Activated CD4-positive, alpha-beta T cell treated with anti-CD3 and anti-CD28 coated beads, Interleukin-2, amount 50 U/mL, for 16 hours (primary cell): Measurements from ENCODE around the gene RFPL1.

Experiments used
- DNase-seq: peaks from one replicate; pipeline ENCODE4 v3.0.0-alpha.2; 2020

Gene RFPL1

DNA sequence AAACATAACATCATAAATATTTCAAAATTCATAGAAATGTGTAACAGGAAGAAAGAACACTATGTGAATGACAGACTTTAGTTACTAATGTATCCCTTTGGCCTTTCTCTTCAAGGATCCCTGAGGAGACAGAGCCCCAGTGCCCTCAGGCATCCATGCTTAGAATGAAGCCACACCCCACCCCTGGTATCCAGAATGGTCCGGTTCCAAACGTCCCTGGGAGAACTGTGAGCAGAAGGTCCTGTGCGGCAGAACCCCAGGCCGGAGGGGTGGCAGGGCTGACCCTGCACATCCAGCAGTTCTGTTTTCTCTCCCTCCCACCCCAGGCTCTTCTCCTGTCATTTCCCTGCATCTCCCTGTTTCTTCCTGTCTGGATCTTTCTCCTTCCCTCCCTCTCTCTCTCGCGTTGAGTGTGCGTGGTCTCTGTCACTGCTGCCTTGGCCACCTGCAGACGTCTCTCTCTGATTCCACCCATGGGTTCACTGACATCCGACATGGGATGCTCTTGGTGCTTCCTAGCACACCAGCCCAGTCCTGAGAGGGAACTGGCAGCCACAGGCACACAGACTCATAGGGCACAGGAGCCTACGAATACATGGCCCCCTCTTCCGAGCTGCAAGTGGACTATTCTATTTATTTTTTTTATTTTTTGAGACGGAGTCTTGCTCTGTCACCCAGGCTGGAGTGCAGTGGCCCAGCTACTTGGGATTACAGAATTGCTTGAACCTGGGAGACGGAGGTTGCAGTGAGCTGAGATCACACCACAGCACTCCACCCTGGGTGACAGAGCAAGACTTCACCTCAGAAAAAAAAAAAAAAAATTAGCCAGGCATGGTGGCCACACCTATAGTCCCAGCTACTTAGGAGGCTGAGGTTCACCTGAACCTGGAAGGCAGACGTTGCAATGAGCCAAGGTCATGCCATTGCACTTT is 5.7 kb downstream of the RFPL1 start:
- DNase-seq, result no peak

DNA sequence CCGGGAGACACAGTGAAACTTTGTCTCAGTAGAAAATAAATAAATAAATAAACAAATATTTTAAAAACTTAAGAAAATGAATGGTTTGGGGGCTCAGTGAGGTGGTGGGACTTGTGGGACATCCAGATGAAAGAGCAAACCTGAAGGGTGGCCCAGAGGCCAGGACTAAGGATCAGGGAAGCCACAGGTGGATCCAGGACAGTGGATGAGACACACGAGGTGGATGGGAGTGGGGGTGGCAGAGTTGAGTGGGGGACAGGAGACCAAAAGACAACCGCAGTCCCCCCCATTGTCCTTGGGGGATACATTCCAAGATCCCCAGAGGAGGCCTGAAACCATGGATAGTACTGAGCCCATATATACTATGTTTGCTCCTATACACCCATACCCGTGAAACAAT is 7.1 kb downstream of the RFPL1 start:
- DNase-seq, result no peak

DNA sequence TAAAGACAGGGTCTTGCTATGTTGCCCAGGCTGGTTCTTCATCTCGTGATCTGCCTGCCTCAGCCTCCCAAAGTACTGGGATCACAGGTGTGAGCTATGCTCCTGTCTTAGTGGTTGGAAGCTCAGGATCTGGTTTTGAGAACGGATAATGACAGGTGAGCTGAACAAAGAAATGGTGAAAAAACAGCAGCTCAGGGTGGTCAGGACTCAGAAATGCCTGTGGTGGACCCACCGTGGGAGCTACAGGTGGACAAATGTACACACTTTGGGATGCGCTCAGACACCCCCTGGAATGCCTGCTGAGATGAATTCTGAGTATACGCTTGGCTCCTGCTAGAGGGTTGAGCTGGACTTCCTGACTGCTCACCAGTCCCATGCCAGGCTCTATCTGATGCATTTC is 9.5 kb downstream of the RFPL1 start:
- no peak for DNase-seq

DNA sequence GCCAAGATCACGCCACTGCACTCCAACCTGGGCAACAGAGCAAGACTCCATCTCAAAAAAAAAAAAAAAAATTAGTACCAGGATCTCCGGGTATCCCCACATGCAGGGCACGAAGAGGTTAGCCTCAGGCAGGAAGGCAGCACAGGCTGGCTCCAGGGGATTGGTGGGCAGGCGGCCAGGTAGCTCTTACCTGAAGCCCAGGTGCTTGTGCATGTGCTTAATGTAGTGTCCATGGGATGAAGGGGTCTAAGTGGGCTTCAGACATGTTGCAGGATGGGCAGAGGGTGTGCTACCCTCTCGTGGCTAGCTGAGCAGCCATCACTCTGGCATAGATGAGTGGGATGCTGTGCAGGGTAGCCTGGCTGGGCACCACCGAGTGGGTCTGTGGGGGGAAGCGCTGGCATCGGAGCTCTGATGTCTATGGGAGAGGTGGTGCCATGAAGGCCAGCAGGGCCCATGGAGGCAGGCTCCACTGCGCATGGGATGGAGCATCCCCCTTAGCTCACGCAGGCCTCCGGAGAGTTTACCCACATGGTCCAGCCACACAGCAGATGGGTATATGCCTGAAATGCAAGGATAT is 11.0 kb downstream of the RFPL1 start:
- DNase-seq, result no peak

DNA sequence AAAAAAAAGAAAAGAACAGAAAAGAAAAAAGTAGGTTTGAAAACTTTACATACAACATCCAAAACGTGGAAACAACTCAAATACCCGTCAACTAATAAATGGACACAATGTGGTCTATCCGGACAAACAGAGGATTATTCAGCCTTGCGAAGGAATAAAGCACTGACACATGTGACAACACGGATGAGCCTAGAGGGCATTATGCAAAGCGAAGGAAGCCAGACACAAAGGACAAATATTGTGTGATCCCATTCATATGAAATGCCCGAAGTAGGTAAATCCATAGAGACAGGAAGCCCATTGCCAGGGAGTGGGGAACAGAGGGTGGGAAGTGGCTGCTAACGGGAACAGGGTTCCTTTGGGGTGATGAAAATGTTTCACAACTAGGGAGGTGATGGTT is 11.8 kb downstream of the RFPL1 start:
- DNase-seq, result no peak

DNA sequence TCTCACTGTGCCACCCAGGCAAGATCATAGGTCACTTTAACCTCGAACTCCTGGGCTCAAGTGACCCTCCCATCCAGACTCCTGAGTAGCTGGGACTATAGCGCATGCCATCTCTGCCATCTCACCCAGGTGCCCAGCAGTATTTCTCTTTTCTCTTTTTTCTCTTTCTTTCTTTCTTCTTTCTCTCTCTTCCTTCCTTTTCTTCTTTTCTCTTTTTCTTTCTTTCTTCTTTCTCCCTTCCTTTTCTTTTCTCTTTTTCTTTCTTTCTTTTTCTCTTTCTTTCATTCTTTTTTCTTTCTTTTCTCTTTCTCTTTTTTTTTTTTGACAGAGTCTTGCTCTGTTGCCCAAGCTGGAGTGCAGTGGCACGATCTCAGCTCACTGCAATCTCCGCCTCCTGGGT is 13.5 kb downstream of the RFPL1 start:
- DNase-seq, result no peak

DNA sequence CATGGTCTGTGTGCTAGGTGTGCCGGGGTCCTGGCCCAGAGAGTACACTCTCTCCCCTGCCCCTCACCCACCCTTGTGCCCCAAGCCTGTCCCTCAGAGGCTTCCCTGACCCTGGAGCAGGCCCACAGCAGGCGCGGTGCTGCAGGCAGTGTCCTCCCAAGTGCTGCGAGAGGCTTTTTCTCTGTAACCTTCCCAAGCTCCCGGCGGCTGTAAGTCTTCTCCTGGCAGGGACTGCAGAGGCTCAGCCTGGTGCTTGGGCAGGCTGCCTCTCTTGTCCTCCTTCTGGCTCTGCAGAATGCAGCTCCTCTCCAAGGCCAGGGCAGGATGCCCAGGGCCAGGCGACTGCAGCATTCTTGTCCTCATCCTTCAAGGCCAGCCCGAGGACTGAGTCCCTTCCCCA is 15.9 kb downstream of the RFPL1 start:
- no peak for DNase-seq

DNA sequence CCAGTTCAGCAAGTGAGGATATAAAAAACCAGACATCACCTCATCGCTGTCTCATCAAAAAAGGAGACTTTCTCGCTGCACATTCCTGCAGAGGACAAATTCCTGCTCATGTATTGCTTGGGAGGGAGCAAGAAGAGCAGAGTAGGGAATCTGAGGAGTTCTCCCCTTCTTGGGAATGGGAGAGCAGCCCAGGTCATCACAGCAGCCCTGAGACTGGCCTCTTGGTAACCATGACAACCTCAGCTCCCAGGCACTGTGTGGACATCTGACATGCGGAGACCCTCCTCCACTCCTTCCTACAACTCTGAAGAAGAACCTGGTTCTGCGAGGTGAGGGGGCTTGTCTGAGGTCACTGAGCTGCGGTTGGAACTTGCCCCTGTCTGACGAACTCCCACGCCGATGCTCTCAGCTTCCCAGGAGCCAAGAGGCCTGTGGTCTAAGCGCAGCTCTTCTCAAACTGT is 17.9 kb downstream of the RFPL1 start:
- DNase-seq, result no peak

DNA sequence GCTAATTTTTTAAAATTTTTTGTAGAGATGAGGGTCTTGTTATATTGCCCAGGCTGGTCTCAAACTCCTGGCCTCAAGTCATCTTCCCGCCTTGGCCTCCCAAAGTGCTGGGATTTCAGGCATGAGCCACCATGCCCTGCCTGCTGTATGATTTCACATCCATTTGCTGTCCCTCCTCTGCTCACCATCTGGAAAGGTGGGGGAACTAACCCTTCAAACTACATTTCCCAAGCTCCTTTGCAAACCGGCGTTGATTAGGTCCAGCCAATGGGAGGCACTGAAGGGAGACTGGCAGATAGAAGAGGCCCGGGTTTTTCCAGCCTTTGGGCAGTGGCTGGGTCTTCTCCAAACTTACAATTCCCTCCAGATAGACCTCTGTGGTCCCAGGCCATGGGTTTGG is 19.3 kb downstream of the RFPL1 start:
- DNase-seq, result peak; percentile 54

DNA sequence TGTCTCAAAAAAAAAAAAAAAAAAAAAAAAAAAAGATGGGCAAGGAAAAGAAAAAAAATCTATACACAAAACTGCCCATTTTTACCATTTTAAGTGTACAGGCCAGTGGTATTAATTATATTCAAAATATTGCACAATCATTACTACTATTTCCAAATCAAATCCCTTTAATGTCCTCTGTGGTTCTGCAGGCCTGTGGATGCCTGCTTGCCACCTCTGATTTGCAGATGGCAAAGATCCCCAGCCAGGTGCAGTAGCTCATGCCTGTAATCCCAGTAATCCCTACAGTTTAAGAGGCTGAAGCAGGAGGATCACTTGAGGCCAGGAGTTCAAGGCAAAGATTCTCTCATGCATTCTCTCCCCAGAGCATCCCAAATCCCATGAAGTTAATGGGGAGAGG is 20.2 kb downstream of the RFPL1 start:
- no peak for DNase-seq

DNA sequence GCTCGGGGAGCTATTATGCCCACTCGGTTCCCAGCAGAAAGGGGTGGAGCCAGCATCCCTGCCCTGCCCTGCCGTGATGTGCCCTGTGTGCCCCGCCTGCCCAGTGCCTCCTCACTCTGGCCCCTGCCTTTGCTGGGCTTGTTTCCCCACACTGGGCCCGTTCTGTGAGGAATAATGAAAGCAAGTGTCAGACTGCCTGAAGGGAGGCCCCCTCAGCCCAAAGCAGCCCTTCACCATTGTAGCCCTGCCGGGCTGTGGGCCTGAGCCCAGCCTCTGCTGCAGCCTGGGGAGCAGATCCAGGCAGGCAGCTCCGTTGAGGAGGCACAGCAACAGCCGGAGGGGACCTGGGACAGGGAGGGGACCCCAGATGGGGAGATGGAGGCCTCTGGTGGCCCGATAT is 21.4 kb downstream of the RFPL1 start:
- no peak for DNase-seq

DNA sequence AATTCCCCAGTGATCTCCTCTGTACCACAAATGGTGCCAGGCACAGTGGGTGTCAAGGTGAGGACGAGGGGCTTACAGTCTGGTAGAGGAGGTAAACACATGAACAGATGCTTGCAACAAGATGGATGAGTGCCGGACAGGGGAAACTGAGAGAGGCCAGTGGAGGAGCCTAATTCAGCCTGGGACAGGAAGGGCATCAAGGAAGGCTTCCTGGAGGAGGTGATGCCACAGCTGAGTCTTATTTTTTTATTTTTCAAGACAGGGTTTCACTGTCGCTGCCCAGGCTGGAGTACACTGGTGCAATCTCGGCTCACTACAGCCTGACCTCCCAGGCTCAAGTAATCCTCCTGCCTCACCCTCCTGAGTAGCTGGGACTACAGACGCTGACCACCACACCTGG is 22.9 kb downstream of the RFPL1 start:
- DNase-seq, result no peak

DNA sequence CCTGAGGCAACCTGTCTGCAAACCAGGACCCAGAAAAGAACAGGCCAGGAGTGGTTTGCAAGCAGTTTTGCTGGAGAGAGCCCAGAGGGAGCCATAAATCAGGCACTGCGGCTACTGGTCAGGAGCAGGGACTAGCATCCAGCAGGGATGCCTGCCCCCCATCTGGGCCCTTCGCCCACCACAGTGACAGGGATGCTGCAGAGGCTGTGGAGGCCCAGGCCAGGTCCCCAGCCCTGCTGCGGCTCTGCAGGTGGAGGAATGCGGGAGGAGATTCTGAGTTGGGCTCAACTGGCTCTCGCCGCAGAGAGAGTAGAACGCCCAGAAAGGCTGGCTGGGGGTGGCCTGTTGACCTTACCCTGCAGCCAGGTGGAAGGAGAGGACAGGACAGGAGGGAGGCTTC is 25.2 kb downstream of the RFPL1 start:
- no peak for DNase-seq

DNA sequence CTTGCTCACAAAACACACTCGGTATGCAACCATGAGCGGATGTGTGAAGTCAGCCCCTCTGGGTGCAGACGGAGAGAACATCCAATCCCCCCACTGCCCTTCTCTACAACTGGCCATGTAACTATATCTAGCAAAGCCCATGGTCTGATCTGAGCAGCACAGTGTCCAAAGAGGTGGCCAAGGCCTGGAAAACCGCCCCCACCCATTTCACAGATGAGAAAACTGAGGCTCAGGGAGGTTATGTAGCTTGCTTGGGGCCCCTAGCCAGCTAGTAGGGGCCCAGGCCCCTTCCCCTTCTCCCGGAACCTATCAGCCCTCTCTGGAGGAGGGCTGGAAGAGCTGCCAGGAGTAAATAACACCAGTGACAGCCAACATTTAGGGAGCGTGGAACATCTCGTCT is 26.2 kb downstream of the RFPL1 start:
- no peak for DNase-seq

DNA sequence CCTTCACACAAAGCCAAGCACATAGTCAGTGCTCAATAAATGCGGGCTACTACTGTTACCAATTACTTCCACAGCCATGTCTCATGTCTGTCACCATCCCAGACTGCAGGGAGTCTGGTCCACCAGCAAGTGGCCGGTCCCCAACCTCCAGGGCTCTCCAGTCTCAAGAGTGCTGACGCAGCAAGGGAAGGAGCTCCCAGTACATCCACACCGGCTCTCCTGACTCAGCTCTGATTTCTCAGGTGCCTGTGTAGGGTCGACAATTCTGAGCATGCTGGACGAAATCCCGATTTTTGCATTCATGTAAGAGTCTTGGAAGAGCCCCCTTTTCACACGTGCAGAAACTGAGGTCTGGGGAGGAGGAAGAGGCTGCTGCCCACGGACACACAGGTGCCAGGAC is 31.4 kb downstream of the RFPL1 start:
- no peak for DNase-seq

DNA sequence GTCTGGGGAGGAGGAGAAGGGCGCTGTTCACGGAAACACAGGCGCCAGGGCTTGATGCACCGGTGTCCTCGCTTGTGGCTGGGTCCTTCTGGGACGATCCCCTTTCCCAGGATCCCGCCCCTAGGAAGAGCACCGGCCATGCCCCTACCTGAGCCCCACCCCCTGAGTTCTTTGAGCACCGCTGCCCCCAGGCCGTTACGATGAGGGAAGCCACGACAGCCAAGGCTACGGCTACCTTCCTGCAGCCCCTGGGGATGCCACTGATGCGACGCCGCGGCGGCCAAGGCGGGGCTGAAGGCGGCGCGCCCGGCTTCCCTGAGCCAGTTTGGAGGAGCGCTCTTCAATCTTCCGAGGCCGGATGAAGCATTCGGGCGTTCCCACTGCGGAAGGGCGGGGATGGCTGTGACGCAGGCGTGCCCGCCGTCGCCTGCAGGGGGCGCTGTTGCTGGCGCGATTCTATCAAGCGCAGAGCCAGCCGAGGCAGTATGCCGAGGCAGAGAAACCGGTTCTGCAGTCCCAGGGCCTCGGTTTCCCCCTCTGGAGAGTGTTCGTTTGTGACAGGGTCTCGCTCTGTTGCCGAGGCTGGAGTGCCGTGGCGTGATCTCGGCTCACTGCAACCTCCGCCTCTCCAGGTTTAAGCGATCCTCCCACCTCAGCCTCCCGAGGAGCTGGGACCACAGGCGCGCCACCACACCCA is 31.9 kb downstream of the RFPL1 start:
- peak; percentile 81 for DNase-seq

DNA sequence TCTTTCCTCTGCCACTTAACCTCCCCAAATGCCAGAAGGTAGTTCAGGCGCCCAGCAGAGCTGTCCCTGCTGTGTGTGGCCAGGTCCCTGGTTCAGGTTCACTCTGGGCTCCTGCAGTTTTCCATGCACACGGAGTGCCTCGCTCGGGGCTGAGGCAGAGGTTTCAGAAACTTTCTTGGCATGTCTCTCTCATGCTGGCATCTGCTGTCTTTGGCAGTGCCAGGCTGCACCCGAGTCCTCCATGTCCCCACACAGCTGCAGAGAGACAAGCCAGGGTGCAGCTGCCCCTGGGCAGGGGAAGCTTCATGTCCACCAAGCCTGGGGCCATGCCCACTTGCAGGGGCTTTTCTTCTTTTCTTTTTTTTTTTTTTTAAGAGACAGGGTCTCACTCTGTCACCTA is 34.6 kb downstream of the RFPL1 start:
- DNase-seq, result no peak

DNA sequence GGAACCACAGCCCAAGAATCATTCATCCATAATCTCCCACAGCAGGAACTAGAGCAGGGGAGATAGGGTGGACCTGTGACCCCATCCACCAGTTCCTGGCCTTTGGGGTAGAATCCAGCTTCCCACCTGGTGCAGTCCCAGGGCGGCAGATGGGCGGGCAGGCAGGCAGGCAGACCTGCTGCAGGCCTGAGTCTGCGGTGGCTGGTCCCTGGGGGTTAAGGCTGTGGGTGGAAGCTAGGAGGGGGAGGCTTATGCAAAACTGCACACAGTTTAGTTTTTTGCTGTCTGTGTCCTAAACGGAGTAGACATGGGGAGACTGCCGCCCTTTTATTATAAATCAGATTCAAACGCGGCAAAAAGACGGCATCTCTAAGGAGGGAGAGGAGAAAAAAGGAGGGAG is 37.2 kb downstream of the RFPL1 start:
- DNase-seq, result no peak

DNA sequence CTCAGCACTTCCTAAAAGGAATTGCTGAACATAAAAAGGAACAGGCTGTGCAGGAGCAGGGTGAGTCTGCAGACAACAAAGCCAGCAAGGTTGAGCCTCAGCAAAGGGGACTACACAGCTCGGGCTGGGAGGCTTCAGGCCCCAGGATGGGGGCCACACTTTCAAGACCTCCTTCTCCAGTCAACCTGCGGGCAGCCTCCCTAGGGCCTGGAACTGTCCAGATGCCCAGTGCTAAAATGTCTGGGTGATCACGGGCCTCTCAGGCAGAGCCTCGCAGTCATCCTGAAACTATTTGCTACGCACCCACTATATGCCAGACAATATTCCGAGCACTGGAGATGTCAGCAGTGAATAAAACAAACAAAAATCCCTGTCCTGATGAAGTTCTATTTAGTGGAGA is 37.7 kb downstream of the RFPL1 start:
- no peak for DNase-seq

DNA sequence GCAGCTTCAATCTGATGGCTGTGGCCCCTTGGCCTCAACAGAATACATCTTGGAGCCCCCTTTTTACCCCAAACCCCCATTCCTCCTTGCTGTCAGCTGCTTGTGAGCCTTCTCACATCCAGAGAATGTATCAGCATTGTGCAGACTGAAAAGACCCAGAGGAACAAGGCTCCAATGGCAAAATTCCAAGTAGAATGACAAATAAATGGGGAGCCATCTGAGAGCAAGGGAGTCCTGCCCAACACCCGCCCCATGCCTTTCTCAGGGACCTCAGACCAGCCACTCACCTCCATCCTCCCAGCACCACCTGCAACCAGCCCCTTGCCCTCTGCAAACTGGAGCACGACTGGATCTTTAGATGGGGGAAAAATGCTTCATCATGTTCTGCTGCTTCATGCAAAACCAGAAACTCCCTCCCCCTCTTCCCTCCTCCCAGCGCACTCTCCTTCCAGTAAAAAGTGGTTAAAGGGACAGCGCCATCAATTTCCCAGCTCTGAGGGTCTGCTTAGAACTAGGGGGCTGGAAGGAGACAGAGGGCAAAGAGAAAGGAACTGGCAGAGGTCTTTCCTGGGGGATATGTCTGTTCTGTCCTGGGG is 39.4 kb downstream of the RFPL1 start:
- no peak for DNase-seq

DNA sequence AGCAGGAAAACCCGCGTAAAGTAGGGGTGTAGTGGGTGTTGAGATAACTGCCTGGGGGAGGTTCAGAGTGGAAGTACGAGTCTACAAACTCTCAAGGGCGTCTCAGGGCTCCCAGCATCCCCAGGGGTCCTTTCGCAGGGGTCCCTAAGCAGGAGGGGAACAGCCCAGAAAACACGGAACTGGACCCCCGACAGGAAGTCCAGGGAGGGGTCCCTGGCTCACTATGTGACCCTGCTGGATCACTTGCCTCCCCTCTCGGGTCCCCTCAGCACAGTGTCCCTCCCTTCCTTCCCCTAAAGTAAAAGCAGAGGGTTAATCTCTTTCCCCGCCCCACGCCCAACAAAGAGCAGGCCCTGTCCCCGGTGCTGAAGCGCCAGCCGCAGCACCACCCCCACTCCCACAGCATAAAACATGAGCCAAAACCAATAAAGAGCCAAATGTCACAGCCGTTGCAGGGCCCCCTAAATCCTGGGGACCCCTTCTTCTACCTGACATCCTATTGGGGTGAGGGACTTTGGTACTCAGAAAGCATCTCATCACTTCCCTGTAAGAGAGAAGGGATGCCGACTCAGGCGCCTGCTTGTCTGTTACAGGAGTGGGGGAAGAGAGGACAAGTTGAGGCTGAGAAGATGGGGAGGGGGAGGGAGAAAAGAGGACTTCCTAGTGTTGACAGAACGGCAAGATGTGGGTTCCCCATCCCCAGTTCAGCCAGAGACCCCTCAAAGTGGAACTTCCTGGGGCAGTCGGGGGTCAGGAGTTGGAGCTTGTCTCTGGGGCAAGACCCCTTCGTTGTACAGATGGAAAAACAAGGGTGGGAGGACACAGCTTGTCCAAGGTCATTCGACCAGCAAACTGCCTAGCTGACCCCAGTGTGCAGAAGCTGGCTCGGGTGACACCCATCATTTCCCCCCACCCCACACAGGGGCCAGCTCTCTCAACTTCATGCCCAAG is 40.2 kb downstream of the RFPL1 start:
- no peak for DNase-seq
